Fibroblast of pulmonary artery (primary cell): ENCODE data around the gene SRSF7.
A peak's percentile ranks its signal among the peaks of the same experiment; 100 is the strongest.
"Not testable (repeated sequence)": the region's sequence is repeated elsewhere in the genome, so short reads cannot be mapped to it uniquely, and the experiment has no call there.

Source experiments
- DNase-seq: peaks from one replicate; pipeline ENCODE4 v3.0.0-alpha.2; 2010; ENCODE audit warnings: low read depth
- H3K4me3 ChIP-seq: replicated peaks from 2 replicates; pipeline ENCODE4 v1.5.1; 2011; ENCODE audit warnings: low read depth, mild to moderate bottlenecking, control low read depth, low read length, moderate library complexity
- CTCF ChIP-seq: IDR thresholded peaks from 2 replicates; pipeline ENCODE4 v1.5.1; 2011; ENCODE audit warnings: mild to moderate bottlenecking, control low read depth, low read length, inconsistent platforms; ENCODE audit errors: missing control alignments

The SRSF7 gene

GRCh38 chr2:38750891-38751595 is at the start of gene SRSF7:
Gene SRSF7, minus strand, starts transcription at chr2:38751361. Its CDS starts 105 bp downstream, at chr2:38751256.
- H3K4me3 ChIP-seq: peak within 1 kb of the TSS; percentile 99
- DNase-seq: peak; percentile 100
- TF ChIP-seq CTCF: no peak

DNA sequence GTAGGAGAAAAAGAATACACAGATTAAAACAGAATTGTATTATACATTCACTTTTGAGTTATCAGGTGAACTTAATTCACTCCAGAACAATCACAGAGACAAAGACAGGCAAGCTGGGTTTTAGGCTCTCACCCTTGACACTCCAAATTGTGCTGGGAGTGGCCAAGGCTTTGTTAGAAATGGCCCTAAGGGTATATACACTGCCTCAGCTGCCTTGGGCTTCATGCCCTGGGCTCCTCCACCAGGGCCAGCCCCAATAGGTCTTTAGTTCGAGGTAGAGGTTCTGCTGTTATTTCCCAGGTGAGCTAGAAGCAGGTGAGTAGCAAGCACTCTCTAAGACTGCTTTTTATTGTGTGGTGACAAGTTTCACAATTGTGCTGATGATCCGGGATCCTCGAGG is 46.8 kb upstream of the SRSF7 start:
- no peak overlapping the region for H3K4me3 ChIP-seq
- no peak for TF ChIP-seq CTCF
- no peak for DNase-seq

- no peak overlapping the region for H3K4me3 ChIP-seq
- no peak for TF ChIP-seq CTCF
- peak; percentile 11 for DNase-seq
These were observed 46.1 kb upstream of the SRSF7 start for GRCh38 chr2:38797250-38797676.

DNA sequence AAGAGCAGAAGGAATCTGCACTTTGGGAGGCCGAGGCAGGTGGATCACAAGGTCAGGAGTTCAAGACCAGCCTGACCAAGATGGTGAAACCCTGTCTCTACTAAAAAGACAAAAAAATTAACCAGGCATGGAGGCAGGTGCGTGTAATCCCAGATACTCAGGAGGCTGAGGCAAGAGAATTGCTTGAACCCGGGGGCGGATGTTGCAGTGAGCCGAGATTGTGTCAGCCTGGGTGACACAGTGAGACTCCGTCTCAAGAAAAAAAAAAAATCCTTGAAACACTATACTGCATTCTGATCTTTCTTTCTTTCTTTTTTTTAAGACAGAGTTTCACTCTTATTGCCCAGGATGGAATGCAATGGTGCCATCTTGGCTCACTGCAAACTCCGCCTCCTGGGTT is 43.9 kb upstream of the SRSF7 start:
- not testable (repeated sequence) for DNase-seq, H3K4me3 ChIP-seq

GRCh38 chr2:38794235-38794946 is 43.2 kb upstream of the SRSF7 start:
- no peak for DNase-seq
- TF ChIP-seq CTCF: no peak
- H3K4me3 ChIP-seq: no peak overlapping the region

DNA sequence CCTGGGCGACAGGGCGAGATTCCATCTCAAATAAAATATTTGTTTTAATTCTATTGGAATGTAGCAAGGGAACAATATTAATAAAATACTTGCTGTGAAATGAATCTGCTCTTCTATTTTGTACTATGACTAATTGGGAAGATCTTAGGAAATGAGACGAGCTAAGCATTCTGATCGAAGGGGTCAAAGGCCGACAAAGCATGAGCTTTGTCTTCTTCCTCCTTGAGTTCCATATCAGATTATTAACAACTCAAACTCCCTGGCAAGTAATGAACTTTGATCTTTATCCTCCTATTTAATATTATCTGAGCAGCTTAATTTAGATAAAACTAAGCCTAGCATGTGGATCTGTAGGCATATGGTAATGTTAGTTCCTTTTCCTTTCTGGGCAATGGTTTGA is 42.4 kb upstream of the SRSF7 start:
- no peak overlapping the region for H3K4me3 ChIP-seq
- TF ChIP-seq CTCF: no peak
- DNase-seq: no peak

GRCh38 chr2:38792751-38793150 is 41.6 kb upstream of the SRSF7 start:
- TF ChIP-seq CTCF: no peak
- no peak for DNase-seq
- no peak overlapping the region for H3K4me3 ChIP-seq

- H3K4me3 ChIP-seq, DNase-seq: not testable (repeated sequence)
These were observed 41.2 kb upstream of the SRSF7 start for GRCh38 chr2:38792321-38792720.
